IMR-90 (cell line): ENCODE measurements around the gene NKTR. TPM values are rescaled to one million over a fixed set of nuclear protein-coding genes. Genes with fewer than 3 reads are reported as not detected.

Source experiments
- ATAC-seq: fragments of 200-7000 bp; cut with Tn5 transposase; 2 replicates; pipeline ENCODE4 v1.9.1; 2020; ENCODE audit warnings: low read depth, mild to moderate bottlenecking, moderate library complexity
- BruUV-seq: library from RNA; stranded (reverse); fragments of 400-500 nt; replicated peaks from 2 replicates; lab custom pipeline; 2021; lab: Mats Ljungman, UMichigan
- CTCF ChIA-PET: fragments of 300-600 bp; formaldehyde crosslinking; extraction: SDS; loops from one replicate; lab custom pipeline; 2021; ENCODE audit warnings: antibody characterized with exemption; lab: Yijun Ruan, JAX
- POLR2A ChIA-PET: fragments of 300-600 bp; sonication (Branson Sonifier 250); formaldehyde crosslinking; loops from one replicate; lab custom pipeline; 2022; ENCODE audit warnings: antibody characterized with exemption; ENCODE audit not compliant: unreplicated experiment; lab: Charles Lee
- DNase-seq: peaks from one replicate; pipeline ENCODE4 v3.0.0; 2013
- H2AFZ ChIP-seq: replicated peaks from 2 replicates; pipeline ENCODE3; 2013; ENCODE audit warnings: low read length, mild to moderate bottlenecking; ENCODE audit not compliant: poor library complexity
- H2AK5ac ChIP-seq: 2 replicates; pipeline ENCODE4 v1.6.1; 2013; ENCODE audit warnings: low read depth, low read length, inconsistent platforms
- H2AK9ac ChIP-seq: replicated peaks from 2 replicates; pipeline ENCODE3; 2013; ENCODE audit warnings: mild to moderate bottlenecking, low read depth, low read length, moderate library complexity; ENCODE audit not compliant: poor library complexity
- H2BK120ac ChIP-seq: 2 replicates; pipeline ENCODE4 v1.6.1; 2013; ENCODE audit warnings: low read depth, low read length, inconsistent platforms
- H2BK15ac ChIP-seq: 3 replicates; pipeline ENCODE4 v1.6.1; 2013; ENCODE audit warnings: low read depth, low read length, inconsistent platforms
- H2BK20ac ChIP-seq: 2 replicates; pipeline ENCODE4 v1.6.1; 2013; ENCODE audit warnings: low read depth, mild to moderate bottlenecking, inconsistent platforms, low read length, moderate library complexity
- H2BK5ac ChIP-seq: 2 replicates; pipeline ENCODE4 v1.6.1; 2013; ENCODE audit warnings: mild to moderate bottlenecking, low read depth, low read length, inconsistent platforms; ENCODE audit not compliant: poor library complexity, severe bottlenecking
- H3K14ac ChIP-seq: replicated peaks from 2 replicates; pipeline ENCODE4 v1.6.1; 2013; ENCODE audit warnings: low read depth, low read length, inconsistent platforms
- H3K18ac ChIP-seq: 2 replicates; pipeline ENCODE4 v1.6.1; 2013; ENCODE audit warnings: low read depth, low read length, control low read depth
- H3K23ac ChIP-seq: 2 replicates; pipeline ENCODE4 v1.6.1; 2013; ENCODE audit warnings: low read depth, low read length, inconsistent platforms
- H3K27ac ChIP-seq: 2 replicates; pipeline ENCODE4 v1.5.1; 2013; ENCODE audit warnings: mild to moderate bottlenecking, control low read depth, low read length; ENCODE audit not compliant: insufficient read depth
- H3K27me3 ChIP-seq: 2 replicates; pipeline ENCODE4 v1.6.1; 2013; ENCODE audit warnings: low read length; ENCODE audit not compliant: control insufficient read depth, insufficient read depth
- H3K36me3 ChIP-seq: 2 replicates; pipeline ENCODE4 v1.6.1; 2013; ENCODE audit warnings: low read length, mixed read lengths; ENCODE audit not compliant: control insufficient read depth, insufficient read depth
- H3K4ac ChIP-seq: 2 replicates; pipeline ENCODE4 v1.6.1; 2013; ENCODE audit warnings: low read depth, low read length, inconsistent platforms
- H3K4me1 ChIP-seq: 2 replicates; pipeline ENCODE4 v1.6.1; 2013; ENCODE audit warnings: low read length, mixed read lengths; ENCODE audit not compliant: control insufficient read depth, insufficient read depth
- H3K4me2 ChIP-seq: 2 replicates; pipeline ENCODE4 v1.6.1; 2013; ENCODE audit warnings: low read depth, mild to moderate bottlenecking, control low read depth, low read length, moderate library complexity
- H3K4me3 ChIP-seq: 2 replicates; pipeline ENCODE4 v1.5.1; 2013; ENCODE audit warnings: low read depth, mild to moderate bottlenecking, control low read depth, low read length, moderate library complexity; ENCODE audit not compliant: insufficient read depth
- H3K56ac ChIP-seq: 2 replicates; pipeline ENCODE4 v1.6.1; 2013; ENCODE audit warnings: low read length, inconsistent platforms; ENCODE audit not compliant: insufficient read depth; ENCODE audit errors: extremely low read depth
- H3K79me1 ChIP-seq, 2 experiments: 2 replicates each; pipeline ENCODE4 v1.6.1; 2013; ENCODE audit warnings: low read length in 2 of 2, inconsistent platforms in 1 of 2, low read depth in 1 of 2
- H3K9ac ChIP-seq: 2 replicates; pipeline ENCODE4 v1.6.1; 2013; ENCODE audit warnings: low read depth, low read length, control low read depth
- H3K9me1 ChIP-seq: 2 replicates; pipeline ENCODE4 v1.6.1; 2013; ENCODE audit warnings: low read length, inconsistent platforms; ENCODE audit not compliant: insufficient read depth
- H3K9me3 ChIP-seq: 2 replicates; pipeline ENCODE4 v1.6.1; 2013; ENCODE audit warnings: low read length; ENCODE audit not compliant: control insufficient read depth, insufficient read depth
- H4K20me1 ChIP-seq: 2 replicates; pipeline ENCODE4 v1.6.1; 2013; ENCODE audit warnings: low read length, inconsistent platforms; ENCODE audit not compliant: insufficient read depth
- H4K5ac ChIP-seq: 2 replicates; pipeline ENCODE4 v1.6.1; 2013; ENCODE audit warnings: mild to moderate bottlenecking, low read depth, low read length, control low read depth
- H4K8ac ChIP-seq, 2 experiments: 2 replicates each; pipeline ENCODE4 v1.6.1; 2013; ENCODE audit warnings: low read depth in 2 of 2, low read length in 2 of 2, control low read depth in 1 of 2, inconsistent platforms in 1 of 2
- H4K91ac ChIP-seq: 2 replicates; pipeline ENCODE4 v1.6.1; 2013; ENCODE audit warnings: low read depth, low read length, inconsistent platforms; ENCODE audit not compliant: insufficient read depth
- CTCF ChIP-seq: conservative IDR thresholded peaks from 2 replicates; pipeline ENCODE4 v1.5.1; 2012; ENCODE audit warnings: mild to moderate bottlenecking, low read depth, low read length, improper control_type of control experiment
- MAZ ChIP-seq: IDR thresholded peaks from 2 replicates; pipeline ENCODE4 v1.6.1; 2012; ENCODE audit warnings: low read depth, mild to moderate bottlenecking, low read length, improper control_type of control experiment, moderate library complexity, borderline replicate concordance
- RAD21 ChIP-seq: IDR thresholded peaks from 2 replicates; pipeline ENCODE4 v1.6.1; 2012; ENCODE audit warnings: low read length, improper control_type of control experiment
- SMC3 ChIP-seq: fragments of 150-350 bp; IDR thresholded peaks from 2 replicates; pipeline ENCODE4 v1.6.1; 2016; ENCODE audit warnings: low read depth, mild to moderate bottlenecking, antibody characterized with exemption, low read length, moderate library complexity
- WGBS, 2 experiments: methylation state at CpG; one replicate each; pipeline versions ENCODE4 v1.1.5 to v1.1.7; 2013; ENCODE audit warnings: missing lambda C conversion rate in 2 of 2; ENCODE audit not compliant: insufficient read length in 1 of 2; ENCODE audit errors: extremely low coverage in 2 of 2; 5-methylcytosine and 5-hydroxymethylcytosine counted together
- dilution Hi-C: fragments of 300-500 bp; cut with HindIII; formaldehyde crosslinking; loops from one replicate; pipeline ENCODE4 v1.14.3; 2018; ENCODE audit warnings: low sequenced_read_pairs; ENCODE audit not compliant: unreplicated experiment
- in situ Hi-C: fragments of 300-500 bp; cut with MboI; formaldehyde crosslinking; loops from 3 replicates; pipeline ENCODE4 v1.14.3; 2019; ENCODE audit warnings: low sequenced_read_pairs, inconsistent platforms, mixed read lengths
- intact Hi-C: fragments of 100-400 bp; cut with micrococcal nuclease; formaldehyde crosslinking; loops from 2 replicates; pipeline ENCODE4 v1.10.0; 2022
- polyA plus RNA-seq, 3 experiments: library from polyadenylated mRNA; depleted of rRNA; stranded (reverse); fragments of >200 nt; gene quantifications; 2 replicates each; pipeline ENCODE4 v1.2.3, GENCODE V29; 2012; ENCODE audit warnings: low replicate concordance in 1 of 3
- total RNA-seq: library from RNA; depleted of rRNA; stranded (reverse); fragments of >200 nt; gene quantifications from 2 replicates; pipeline ENCODE4 v1.2.3, GENCODE V29; 2012

Gene NKTR
- total and polyA plus RNA-seq, 2 of the 4 experiments (the other 2 are of a cell fraction), result 24.0 to 30.7 TPM

DNA sequence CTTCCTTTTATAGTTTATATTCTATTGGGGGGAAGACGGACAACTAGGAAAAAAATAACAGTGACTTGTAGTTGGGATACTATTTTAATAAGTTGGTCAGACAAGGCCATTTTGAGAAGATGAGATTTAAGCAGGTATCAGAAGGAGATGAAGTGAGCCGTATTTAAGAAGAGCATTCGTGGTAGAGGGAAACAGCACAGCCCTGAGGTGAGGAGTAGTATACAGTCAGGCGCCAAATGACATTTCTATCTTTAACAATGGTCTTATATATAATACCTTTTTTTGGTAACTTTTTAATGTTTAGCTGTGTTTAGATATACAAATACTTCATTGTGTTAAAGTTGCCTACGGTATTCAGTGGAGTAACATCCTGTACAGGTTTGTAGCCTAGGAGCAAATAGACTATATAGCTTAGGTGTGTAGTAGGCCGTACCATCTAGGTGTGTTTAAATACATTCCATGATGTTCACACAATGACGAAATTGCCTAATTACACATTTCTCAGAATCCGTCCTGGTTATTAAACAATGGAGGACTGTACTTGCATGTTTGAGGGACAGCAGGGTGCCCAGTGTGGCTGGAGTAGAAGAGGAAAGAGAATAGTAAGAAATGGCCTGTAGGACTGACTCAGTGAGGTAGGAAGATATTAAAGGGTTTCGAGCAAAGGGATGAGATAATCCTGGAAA, 1.6 kb downstream of the NKTR start:
- Histone ChIP-seq H2BK5ac (peak overlapping the region; percentile 29), H3K4me2 (peak overlapping the region; percentile 70), H2BK15ac (no peak overlapping the region; the same call in 2 of the 3 replicates), H2BK120ac (no peak overlapping the region), H3K4ac (no peak overlapping the region), H3K9me1 (peaks cover 11% of the 10 kb centered on the region), H3K4me1 (0 out of 2 replicates have a peak, but pooled peaks cover 3% of the 10 kb centered on the region), H3K9me3 (no peaks in the 10 kb centered on the region), H4K8ac (no peak overlapping the region), H3K27me3 (no peaks in the 10 kb centered on the region), H3K23ac (peak overlapping the region; percentile 31; the same call in 1 of the 2 replicates), H4K91ac (no peak overlapping the region), H2AK9ac (no peak overlapping the region), H3K56ac (no peak overlapping the region), H3K18ac (no peak overlapping the region), H3K36me3 (peaks cover 4% of the 10 kb centered on the region), H4K20me1 (peaks cover 45% of the 10 kb centered on the region), H3K27ac (no peak overlapping the region), H2AFZ (no peak overlapping the region), H3K79me1 (peaks cover 5 to 36% of the 10 kb centered on the region in 2 experiments; a peak in 2 of 4 replicates), H3K4me3 (peak overlapping the region; percentile 64; the same call in 1 of the 2 replicates), H3K9ac (peak overlapping the region; percentile 88; the same call in 1 of the 2 replicates), H2BK20ac (no peak overlapping the region), H4K5ac (no peak overlapping the region), H3K14ac (peak overlapping the region; percentile 66; the same call in 1 of the 2 replicates), H2AK5ac (peak overlapping the region; percentile 57; the same call in 1 of the 2 replicates)
- no CpG with 5 or more reads among the region's 9 CpGs for WGBS, 2 experiments
- ATAC-seq, result no peak
- no peak for TF ChIP-seq SMC3
- peak; percentile 17; the same call in 1 of the 2 replicates for TF ChIP-seq CTCF
- TF ChIP-seq RAD21, result 0 out of 2 replicates have a peak, but pooled peaks have one; percentile 17
- TF ChIP-seq MAZ, result no peak
- in situ Hi-C loops, result no loop called here
- DNase-seq, result peak; percentile 22
- ChIA-PET POLR2A (no interaction called here), CTCF (interaction anchor here (0.5 to 1.6 kb wide), 3 partner anchors 11 to 119 kb away, joined by 3 to 5 read pairs (median 4); no protein-coding TSS in a partner anchor)
- intact Hi-C loops, result loop anchor here (5.0 kb wide), 2 partner anchors 35 to 50 kb away; partner anchors contain the start of gene ZBTB47
- dilution Hi-C loops, result no loop called here
- BruUV-seq, result TSS peak; percentile 19
